ENCODE data around the gene ELMO1.

Gene ELMO1

GRCh38 chr7:37399876-37400421 lies 48.7 kb downstream of the ELMO1 start:
- no peak overlapping the region for H3K18ac ChIP-seq (ENCODE audit: low read length)
- no peaks in the 10 kb centered on the region for H3K27me3 ChIP-seq (ENCODE audit: insufficient read depth, low read length)
- no peak overlapping the region for H2BK12ac ChIP-seq (ENCODE audit: low read length)
- H3K27ac ChIP-seq (ENCODE audit: low read depth, low read length), result no peak overlapping the region
- no CpG with 5 or more reads among the region's 3 CpGs for WGBS (ENCODE audit: extremely low coverage, insufficient coverage, insufficient read length)
- no peaks in the 10 kb centered on the region for H3K9me3 ChIP-seq (ENCODE audit: insufficient read depth, low read depth, low read length)
- no peak overlapping the region for H2BK5ac ChIP-seq (ENCODE audit: low read depth, low read length, poor library complexity)
- H3K79me2 ChIP-seq (ENCODE audit: control insufficient read depth, insufficient read depth, low read length, poor library complexity), result no peaks in the 10 kb centered on the region
- H3K23ac ChIP-seq (ENCODE audit: low read length), result no peak overlapping the region
- no peak overlapping the region for H3K14ac ChIP-seq (ENCODE audit: low read length)
- no peak overlapping the region for H3K9ac ChIP-seq (ENCODE audit: low read length)
- no peak overlapping the region for H4K8ac ChIP-seq (ENCODE audit: low read depth, low read length)
- H3K36me3 ChIP-seq (ENCODE audit: control insufficient read depth in 1 of 2, insufficient read depth in 2 of 2, low read length in 2 of 2), result no peaks in the 10 kb centered on the region
- no peaks in the 10 kb centered on the region for H3K4me1 ChIP-seq (ENCODE audit: control insufficient read depth in 1 of 2, insufficient read depth in 2 of 2, low read length in 2 of 2)
- no peak overlapping the region for H2BK120ac ChIP-seq (ENCODE audit: insufficient read depth, low read length, poor library complexity)
- no peak overlapping the region for H3K4me3 ChIP-seq (ENCODE audit: low read depth, low read length)
- no peak overlapping the region for H3K4me2 ChIP-seq (ENCODE audit: low read length)
- H2AFZ ChIP-seq (ENCODE audit: insufficient read depth, low read length, poor library complexity), result no peak overlapping the region
- no peak overlapping the region for H3K4ac ChIP-seq (ENCODE audit: low read depth, low read length)
- no peak for DNase-seq
- no peaks in the 10 kb centered on the region for H3K79me1 ChIP-seq (ENCODE audit: low read length)
- no peak overlapping the region for H2AK5ac ChIP-seq (ENCODE audit: low read length)
- no peak overlapping the region for H4K91ac ChIP-seq (ENCODE audit: low read depth, low read length)
- no peak overlapping the region for H4K12ac ChIP-seq (ENCODE audit: low read depth, low read length)

GRCh38 chr7:37398403-37398802 lies 50.3 kb downstream of the ELMO1 start:
- Histone ChIP-seq H4K91ac (ENCODE audit: low read depth, low read length) (no peak overlapping the region), H3K27me3 (ENCODE audit: insufficient read depth, low read length) (no peaks in the 10 kb centered on the region), H3K36me3 (ENCODE audit: control insufficient read depth in 1 of 2, insufficient read depth in 2 of 2, low read length in 2 of 2) (no peaks in the 10 kb centered on the region), H3K4me2 (ENCODE audit: low read length) (no peak overlapping the region), H4K12ac (ENCODE audit: low read depth, low read length) (no peak overlapping the region), H3K4me3 (ENCODE audit: low read depth, low read length) (no peak overlapping the region), H3K79me1 (ENCODE audit: low read length) (no peaks in the 10 kb centered on the region), H3K23ac (ENCODE audit: low read length) (no peak overlapping the region), H2BK120ac (ENCODE audit: insufficient read depth, low read length, poor library complexity) (no peak overlapping the region), H2BK12ac (ENCODE audit: low read length) (no peak overlapping the region), H3K18ac (ENCODE audit: low read length) (no peak overlapping the region), H3K4ac (ENCODE audit: low read depth, low read length) (no peak overlapping the region), H4K8ac (ENCODE audit: low read depth, low read length) (no peak overlapping the region), H3K14ac (ENCODE audit: low read length) (no peak overlapping the region), H3K79me2 (ENCODE audit: control insufficient read depth, insufficient read depth, low read length, poor library complexity) (no peaks in the 10 kb centered on the region), H3K9ac (ENCODE audit: low read length) (no peak overlapping the region), H2BK5ac (ENCODE audit: low read depth, low read length, poor library complexity) (no peak overlapping the region), H3K4me1 (ENCODE audit: control insufficient read depth in 1 of 2, insufficient read depth in 2 of 2, low read length in 2 of 2) (peaks cover 6 to 11% of the 10 kb centered on the region in 2 experiments), H3K9me3 (ENCODE audit: insufficient read depth, low read depth, low read length) (no peaks in the 10 kb centered on the region), H3K27ac (ENCODE audit: low read depth, low read length) (no peak overlapping the region), H2AK5ac (ENCODE audit: low read length) (no peak overlapping the region), H2AFZ (ENCODE audit: insufficient read depth, low read length, poor library complexity) (no peak overlapping the region)
- no CpG with 5 or more reads among the region's 6 CpGs for WGBS (ENCODE audit: extremely low coverage, insufficient coverage, insufficient read length)
- no peak for DNase-seq

GRCh38 chr7:37395618-37396259 lies 52.9 kb downstream of the ELMO1 start:
- Histone ChIP-seq H3K27ac (ENCODE audit: low read depth, low read length) (no peak overlapping the region), H3K4me3 (ENCODE audit: low read depth, low read length) (no peak overlapping the region), H3K27me3 (ENCODE audit: insufficient read depth, low read length) (no peaks in the 10 kb centered on the region), H3K36me3 (ENCODE audit: control insufficient read depth in 1 of 2, insufficient read depth in 2 of 2, low read length in 2 of 2) (peaks cover 0 to 2% of the 10 kb centered on the region in 2 experiments), H3K9ac (ENCODE audit: low read length) (no peak overlapping the region), H3K4me1 (ENCODE audit: control insufficient read depth in 1 of 2, insufficient read depth in 2 of 2, low read length in 2 of 2) (peaks cover 11 to 14% of the 10 kb centered on the region in 2 experiments), H2BK12ac (ENCODE audit: low read length) (no peak overlapping the region), H4K12ac (ENCODE audit: low read depth, low read length) (no peak overlapping the region), H4K8ac (ENCODE audit: low read depth, low read length) (no peak overlapping the region), H3K23ac (ENCODE audit: low read length) (no peak overlapping the region), H3K4ac (ENCODE audit: low read depth, low read length) (no peak overlapping the region), H2AFZ (ENCODE audit: insufficient read depth, low read length, poor library complexity) (no peak overlapping the region), H2AK5ac (ENCODE audit: low read length) (no peak overlapping the region), H3K4me2 (ENCODE audit: low read length) (no peak overlapping the region), H3K14ac (ENCODE audit: low read length) (no peak overlapping the region), H3K79me2 (ENCODE audit: control insufficient read depth, insufficient read depth, low read length, poor library complexity) (no peaks in the 10 kb centered on the region), H4K91ac (ENCODE audit: low read depth, low read length) (no peak overlapping the region), H2BK5ac (ENCODE audit: low read depth, low read length, poor library complexity) (no peak overlapping the region), H3K79me1 (ENCODE audit: low read length) (no peaks in the 10 kb centered on the region), H3K18ac (ENCODE audit: low read length) (no peak overlapping the region), H2BK120ac (ENCODE audit: insufficient read depth, low read length, poor library complexity) (no peak overlapping the region), H3K9me3 (ENCODE audit: insufficient read depth, low read depth, low read length) (no peaks in the 10 kb centered on the region)
- WGBS (ENCODE audit: extremely low coverage, insufficient coverage, insufficient read length), result no CpG with 5 or more reads among the region's 1 CpG
- no peak for DNase-seq

GRCh38 chr7:37394158-37394557 lies 54.5 kb downstream of the ELMO1 start:
- no peaks in the 10 kb centered on the region for H3K79me1 ChIP-seq (ENCODE audit: low read length)
- no peak overlapping the region for H2AFZ ChIP-seq (ENCODE audit: insufficient read depth, low read length, poor library complexity)
- no peaks in the 10 kb centered on the region for H3K9me3 ChIP-seq (ENCODE audit: insufficient read depth, low read depth, low read length)
- no peak overlapping the region for H3K27ac ChIP-seq (ENCODE audit: low read depth, low read length)
- H3K4me3 ChIP-seq (ENCODE audit: low read depth, low read length), result no peak overlapping the region
- H3K4ac ChIP-seq (ENCODE audit: low read depth, low read length), result no peak overlapping the region
- H4K12ac ChIP-seq (ENCODE audit: low read depth, low read length), result no peak overlapping the region
- H3K4me1 ChIP-seq (ENCODE audit: control insufficient read depth in 1 of 2, insufficient read depth in 2 of 2, low read length in 2 of 2), result peaks cover 14 to 18% of the 10 kb centered on the region in 2 experiments
- WGBS (ENCODE audit: extremely low coverage, insufficient coverage, insufficient read length), result no CpG with 5 or more reads among the region's 2 CpGs
- no peaks in the 10 kb centered on the region for H3K27me3 ChIP-seq (ENCODE audit: insufficient read depth, low read length)
- H2BK12ac ChIP-seq (ENCODE audit: low read length), result no peak overlapping the region
- H3K23ac ChIP-seq (ENCODE audit: low read length), result no peak overlapping the region
- peaks cover 0 to 2% of the 10 kb centered on the region in 2 experiments for H3K36me3 ChIP-seq (ENCODE audit: control insufficient read depth in 1 of 2, insufficient read depth in 2 of 2, low read length in 2 of 2)
- H3K79me2 ChIP-seq (ENCODE audit: control insufficient read depth, insufficient read depth, low read length, poor library complexity), result no peaks in the 10 kb centered on the region
- no peak overlapping the region for H3K14ac ChIP-seq (ENCODE audit: low read length)
- no peak overlapping the region for H4K91ac ChIP-seq (ENCODE audit: low read depth, low read length)
- H3K9ac ChIP-seq (ENCODE audit: low read length), result no peak overlapping the region
- no peak overlapping the region for H2BK5ac ChIP-seq (ENCODE audit: low read depth, low read length, poor library complexity)
- no peak overlapping the region for H3K18ac ChIP-seq (ENCODE audit: low read length)
- H2AK5ac ChIP-seq (ENCODE audit: low read length), result no peak overlapping the region
- H2BK120ac ChIP-seq (ENCODE audit: insufficient read depth, low read length, poor library complexity), result no peak overlapping the region
- H3K4me2 ChIP-seq (ENCODE audit: low read length), result no peak overlapping the region
- DNase-seq, result no peak
- H4K8ac ChIP-seq (ENCODE audit: low read depth, low read length), result no peak overlapping the region

Data from trophoblast cell (in vitro differentiated cells and primary cell).